GM04504 (cell line): Measurements from ENCODE around the gene MAGI2.

Experiments
- DNase-seq: peaks from one replicate; pipeline ENCODE4 v3.0.0-alpha.2; 2012; ENCODE audit warnings: low read depth

The MAGI2 gene

DNA sequence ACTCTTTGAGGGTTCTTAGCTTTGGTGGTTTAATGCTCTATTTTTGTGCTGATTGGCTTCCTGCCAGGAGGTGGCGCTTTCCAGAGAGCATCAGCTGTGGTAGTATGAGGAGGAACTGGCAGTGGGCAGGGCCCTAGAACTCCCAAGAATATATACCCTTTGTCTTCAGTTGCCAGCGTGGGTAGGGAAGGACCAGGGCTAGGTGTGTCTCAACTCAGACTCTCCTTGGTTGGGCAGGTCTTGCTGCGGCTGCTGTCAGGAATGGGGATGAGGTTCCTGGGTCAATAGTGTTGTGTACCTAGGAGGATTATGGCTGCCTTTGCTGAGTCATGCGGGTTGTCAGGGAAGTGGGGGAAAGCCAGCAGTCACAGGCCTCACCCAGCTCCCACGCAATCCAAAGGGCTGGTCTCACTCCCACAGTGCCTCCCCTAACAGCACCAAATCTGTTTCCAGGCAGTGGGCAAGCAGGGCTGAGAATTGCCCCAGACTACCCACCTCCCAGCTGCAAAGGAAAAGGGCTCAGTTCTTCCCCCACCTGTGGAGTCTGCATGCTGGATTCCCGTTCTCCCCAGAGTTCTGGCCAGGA is 1463.4 kb downstream of the MAGI2 start:
- no peak for DNase-seq

DNA sequence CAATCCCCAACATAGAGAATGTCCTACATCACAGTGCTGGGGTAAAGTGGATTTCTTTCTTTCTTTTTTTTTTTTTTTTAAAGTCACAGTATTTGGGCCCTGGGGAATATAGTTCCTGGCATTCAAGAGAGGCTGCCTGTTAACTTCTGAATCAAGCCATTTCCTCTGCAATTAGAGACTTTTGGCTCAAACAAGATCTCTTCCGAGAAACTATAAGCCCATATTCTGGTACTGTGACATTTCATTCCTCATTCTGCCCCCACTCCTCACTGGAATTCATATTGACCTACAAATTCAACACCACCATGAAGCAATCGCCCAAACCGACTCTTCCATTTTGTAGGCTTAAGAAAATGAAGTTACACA is 1467.5 kb downstream of the MAGI2 start:
- no peak for DNase-seq

GRCh38 chr7:77985232-77985973 is 1468.1 kb downstream of the MAGI2 start:
- no peak for DNase-seq

DNA sequence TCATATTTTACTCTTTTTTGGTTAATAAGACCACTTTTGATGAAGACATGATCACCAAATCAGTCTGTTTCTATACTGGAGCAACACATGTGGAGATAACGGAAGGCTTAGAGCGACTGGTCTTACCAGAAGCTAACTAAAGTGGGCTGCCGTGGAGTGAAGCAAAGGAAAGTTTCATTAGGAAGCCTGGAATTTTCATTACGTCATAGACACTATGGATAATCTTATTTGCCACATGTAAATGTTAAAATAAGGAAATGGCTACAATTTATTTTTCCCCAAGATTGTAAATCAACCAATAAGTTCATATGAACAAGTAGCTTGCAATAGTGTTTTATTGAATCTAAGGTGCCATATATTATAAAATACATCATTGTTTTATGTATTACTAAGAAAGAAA is 1469.5 kb downstream of the MAGI2 start:
- DNase-seq, result no peak

DNA sequence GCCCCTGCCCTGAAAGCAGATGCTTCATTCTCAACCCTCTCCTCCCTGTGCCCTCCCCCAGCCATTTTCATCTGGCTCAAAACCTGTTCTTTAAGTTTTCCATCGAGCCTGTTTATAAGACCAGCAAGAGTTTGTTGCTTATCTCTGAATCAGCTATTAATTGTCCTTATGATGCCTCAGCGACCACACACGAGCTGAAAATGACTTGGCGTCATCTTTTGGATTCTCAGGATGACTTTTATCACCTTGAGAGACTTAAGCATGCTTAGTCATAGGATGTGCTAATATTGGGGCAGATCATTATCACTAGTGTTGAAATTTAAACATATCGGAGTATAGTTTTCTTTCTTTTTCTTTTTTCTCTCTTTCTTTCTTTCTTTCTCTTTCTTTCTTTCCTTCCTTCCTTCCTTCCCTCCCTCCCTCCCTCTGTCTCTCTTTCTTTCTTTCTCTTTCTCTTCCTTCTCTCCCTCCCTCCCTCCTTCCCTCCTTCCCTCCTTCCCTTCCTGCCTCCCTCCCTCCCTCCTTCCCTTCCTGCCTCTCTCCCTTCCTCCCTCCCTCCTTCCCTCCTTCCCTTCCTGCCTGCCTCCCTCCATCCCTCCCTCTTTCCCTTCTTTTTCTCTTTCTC is 1470.4 kb downstream of the MAGI2 start:
- no peak for DNase-seq

DNA sequence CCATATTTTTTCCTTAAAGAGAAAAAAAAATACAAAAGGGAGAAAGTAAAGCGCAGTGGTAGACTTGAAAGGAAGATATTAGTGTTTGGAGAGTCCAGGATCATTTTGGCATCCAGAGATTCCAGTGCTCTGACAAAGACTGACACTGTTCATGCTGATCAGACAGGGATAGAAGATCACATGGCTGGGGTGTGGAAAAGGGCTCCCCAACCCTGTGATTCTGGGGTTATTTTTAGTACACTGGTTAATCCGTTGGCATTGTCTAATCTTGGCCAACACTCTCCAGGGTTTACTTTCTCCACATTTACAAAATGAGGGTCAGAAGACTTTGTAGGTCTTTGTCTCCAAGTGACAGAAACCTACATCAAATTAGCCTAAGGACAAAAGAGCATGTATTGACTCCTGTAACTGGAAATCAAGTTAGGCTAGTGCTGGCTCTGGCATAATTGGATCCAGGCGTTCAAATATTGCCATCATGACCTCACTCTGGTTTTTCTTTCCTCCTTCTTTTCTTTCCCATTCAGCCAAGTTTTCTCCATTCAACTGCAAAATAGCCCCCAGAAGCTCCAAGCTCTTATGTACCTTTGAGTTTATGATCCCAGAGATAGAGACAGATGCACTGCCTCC is 1473.3 kb downstream of the MAGI2 start:
- no peak for DNase-seq

DNA sequence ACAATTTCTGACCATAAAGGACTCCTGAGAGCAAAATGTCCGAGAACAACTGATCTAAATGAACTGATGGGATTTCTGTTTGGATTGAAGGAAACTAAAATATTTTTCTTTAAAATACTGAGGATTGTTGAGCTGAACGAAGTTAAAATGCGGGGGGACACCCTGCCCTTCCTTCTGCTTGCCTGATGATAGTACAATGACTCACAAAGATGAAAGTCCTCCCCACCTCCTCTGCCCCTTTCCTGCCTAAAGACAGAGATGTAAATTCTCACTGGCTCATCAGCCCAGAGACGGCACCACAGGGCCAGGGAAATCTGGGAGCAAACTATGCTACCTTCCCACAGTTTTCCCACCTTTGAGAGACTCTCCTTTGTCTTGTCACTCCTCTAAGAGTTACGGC is 1474.2 kb downstream of the MAGI2 start:
- DNase-seq, result no peak

DNA sequence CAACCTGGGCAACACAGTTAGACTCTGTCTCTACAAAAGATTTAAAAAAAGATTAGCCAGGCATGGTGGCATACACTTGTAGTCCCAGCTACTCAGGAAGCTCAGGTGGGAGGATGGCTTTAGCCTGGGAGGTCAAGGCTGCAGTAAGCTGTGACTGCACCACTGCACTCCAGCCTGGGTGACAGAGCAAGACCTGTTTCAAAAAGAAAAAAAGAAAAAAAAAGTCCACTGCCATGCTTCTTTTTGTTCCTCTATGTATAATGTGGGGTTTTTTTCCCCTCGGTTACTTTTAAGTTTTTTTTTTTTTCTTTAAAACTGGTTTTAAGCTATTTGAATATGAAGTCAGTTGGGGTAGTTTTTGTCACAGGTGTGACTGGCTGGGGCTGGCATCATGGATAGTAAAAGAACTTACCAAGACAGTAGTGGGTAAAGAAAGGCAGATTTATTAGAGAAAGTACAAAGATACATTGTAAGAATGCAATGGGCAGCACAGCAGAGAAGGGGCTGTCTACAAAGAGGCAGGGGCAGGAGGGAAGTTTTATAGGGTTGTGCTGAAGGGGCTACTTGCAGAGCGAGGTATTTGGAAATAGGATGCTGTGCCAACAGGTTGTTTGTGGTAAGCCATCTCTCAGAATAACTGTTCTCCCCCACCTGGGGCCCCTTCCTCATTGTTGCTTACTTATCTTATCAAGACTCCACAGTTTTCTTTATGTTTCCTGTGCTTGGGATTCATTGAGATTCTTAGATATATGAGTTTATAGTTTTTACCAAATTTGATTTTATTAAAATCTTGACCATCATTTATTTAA is 1477.6 kb downstream of the MAGI2 start:
- no peak for DNase-seq

DNA sequence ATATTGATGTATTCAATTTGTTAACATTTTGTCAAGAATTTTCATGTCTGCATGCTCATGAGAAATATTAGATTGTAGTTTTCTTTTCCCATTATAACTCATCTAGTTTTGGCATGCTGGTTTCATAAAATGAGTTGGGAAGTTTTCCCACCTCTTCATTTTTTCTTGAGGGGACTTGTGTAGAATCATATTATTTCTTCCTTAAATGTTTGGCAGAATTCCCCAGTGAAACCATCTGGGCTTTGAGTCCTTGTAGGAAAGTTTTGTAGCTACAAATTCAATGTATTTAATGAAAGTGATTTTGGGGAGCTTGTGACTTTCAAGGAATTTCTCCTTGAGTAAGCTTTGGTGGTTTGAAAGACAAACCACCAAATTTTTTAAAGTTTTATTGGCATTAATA is 1481.7 kb downstream of the MAGI2 start:
- DNase-seq, result no peak

DNA sequence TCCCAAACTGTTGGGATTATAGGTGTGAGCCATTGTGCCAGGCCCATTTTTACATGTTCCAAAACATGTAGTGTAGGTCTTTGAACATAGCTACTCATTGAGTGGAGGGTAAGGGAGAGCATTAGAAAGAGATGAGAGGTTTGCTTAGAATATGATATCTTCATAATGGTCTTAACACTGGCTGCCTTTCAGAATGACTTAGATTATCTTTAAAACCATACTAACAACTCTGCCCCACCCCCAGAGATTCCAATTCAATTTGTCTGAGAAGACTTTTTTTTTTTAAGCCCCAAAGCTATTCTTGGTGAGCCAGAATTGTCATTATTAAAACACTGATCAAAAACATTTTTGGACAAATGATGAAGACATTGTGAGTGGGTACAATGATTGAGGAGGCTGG is 1486.0 kb downstream of the MAGI2 start:
- DNase-seq, result no peak
